ENCODE data around the gene SYT11.

SYT11 gene

DNA sequence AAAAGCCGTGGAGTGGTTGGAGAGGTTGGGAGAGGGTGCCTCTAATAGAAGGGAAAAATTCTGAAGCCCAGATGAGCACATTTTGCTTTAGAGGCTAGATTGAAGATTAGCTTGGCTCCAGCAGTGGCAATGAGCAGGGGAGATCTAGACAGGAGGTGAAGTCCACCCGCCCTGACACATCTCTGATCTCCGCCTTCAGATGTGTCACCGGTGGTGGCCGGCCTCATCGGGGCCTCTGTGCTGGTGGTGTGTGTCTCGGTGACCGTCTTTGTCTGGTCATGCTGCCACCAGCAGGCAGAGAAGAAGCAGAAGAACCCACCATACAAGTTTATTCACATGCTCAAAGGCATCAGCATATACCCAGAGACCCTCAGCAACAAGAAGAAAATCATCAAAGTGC, 8.4 kb downstream of the SYT11 start:
- Mint-ChIP-seq H3K27ac (no peak overlapping the region), H3K27me3 (ENCODE audit: low read depth) (no peaks in the 10 kb centered on the region), H3K9me3 (no peaks in the 10 kb centered on the region), H3K4me1 (peaks cover 23% of the 10 kb centered on the region), H3K4me3 (no peak overlapping the region), H3K36me3 (ENCODE audit: low read depth) (no peaks in the 10 kb centered on the region)
- TF ChIP-seq, protein P1, sequence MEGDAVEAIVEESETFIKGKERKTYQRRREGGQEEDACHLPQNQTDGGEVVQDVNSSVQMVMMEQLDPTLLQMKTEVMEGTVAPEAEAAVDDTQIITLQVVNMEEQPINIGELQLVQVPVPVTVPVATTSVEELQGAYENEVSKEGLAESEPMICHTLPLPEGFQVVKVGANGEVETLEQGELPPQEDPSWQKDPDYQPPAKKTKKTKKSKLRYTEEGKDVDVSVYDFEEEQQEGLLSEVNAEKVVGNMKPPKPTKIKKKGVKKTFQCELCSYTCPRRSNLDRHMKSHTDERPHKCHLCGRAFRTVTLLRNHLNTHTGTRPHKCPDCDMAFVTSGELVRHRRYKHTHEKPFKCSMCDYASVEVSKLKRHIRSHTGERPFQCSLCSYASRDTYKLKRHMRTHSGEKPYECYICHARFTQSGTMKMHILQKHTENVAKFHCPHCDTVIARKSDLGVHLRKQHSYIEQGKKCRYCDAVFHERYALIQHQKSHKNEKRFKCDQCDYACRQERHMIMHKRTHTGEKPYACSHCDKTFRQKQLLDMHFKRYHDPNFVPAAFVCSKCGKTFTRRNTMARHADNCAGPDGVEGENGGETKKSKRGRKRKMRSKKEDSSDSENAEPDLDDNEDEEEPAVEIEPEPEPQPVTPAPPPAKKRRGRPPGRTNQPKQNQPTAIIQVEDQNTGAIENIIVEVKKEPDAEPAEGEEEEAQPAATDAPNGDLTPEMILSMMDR (IDR thresholded peaks at IDR 0.05; ENCODE audit: unreplicated experiment in 3 of 3) = no peak

DNA sequence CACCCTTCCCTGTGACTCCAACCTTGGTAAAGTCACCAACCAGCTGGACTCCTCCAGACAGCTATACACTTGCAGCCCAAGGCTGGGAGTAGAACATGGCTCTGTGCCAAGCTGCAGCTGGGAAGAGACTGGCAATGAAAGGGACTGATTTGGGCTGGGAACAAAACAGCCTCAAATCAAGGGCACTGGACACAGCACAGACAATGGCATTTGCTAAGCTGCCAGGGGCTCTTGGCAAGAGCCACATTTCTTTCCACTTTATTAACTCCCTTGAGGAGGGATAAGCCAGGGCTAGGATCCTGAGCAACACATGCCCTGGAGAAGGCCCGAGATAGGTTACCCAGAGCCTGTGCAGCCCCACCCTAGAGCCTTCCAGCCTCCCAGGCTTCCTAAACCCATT, 12.0 kb downstream of the SYT11 start:
- Mint-ChIP-seq H3K9me3 (no peaks in the 10 kb centered on the region), H3K27ac (peak overlapping the region; percentile 12 to 43 (median 16)), H3K27me3 (ENCODE audit: low read depth) (no peaks in the 10 kb centered on the region), H3K4me1 (peaks cover 23% of the 10 kb centered on the region), H3K36me3 (ENCODE audit: low read depth) (no peaks in the 10 kb centered on the region), H3K4me3 (no peak overlapping the region)
- TF ChIP-seq, protein P1 (IDR thresholded peaks at IDR 0.05; ENCODE audit: unreplicated experiment in 3 of 3) = no peak

DNA sequence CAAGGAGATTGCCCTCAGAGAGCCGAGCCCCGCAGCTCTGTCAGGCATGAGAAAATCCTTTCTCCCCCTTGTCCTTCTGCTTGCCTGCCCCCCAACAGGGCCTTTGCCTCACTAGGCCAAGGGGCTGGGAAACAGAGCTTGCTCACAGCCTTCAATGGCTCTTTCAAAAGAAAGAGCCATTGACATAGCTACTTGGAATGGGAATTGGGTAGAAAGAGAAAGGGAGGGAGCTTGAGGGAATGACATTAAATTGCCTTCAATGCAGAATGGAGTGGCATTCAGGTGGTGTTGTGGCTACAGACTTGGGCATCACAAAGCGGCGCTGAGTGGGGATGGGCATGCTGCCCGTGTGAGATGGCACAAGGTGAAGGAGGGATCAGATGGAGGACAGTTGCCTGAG, 13.2 kb downstream of the SYT11 start:
- H3K36me3 Mint-ChIP-seq (ENCODE audit: low read depth) = no peaks in the 10 kb centered on the region
- H3K4me3 Mint-ChIP-seq = no peak overlapping the region
- peak overlapping the region in 1 of 3 experiments; percentile 43 for H3K27ac Mint-ChIP-seq
- TF ChIP-seq, protein P1 (IDR thresholded peaks at IDR 0.05; ENCODE audit: unreplicated experiment in 3 of 3) = no peak
- H3K27me3 Mint-ChIP-seq (ENCODE audit: low read depth) = no peaks in the 10 kb centered on the region
- H3K9me3 Mint-ChIP-seq = no peaks in the 10 kb centered on the region
- peaks cover 23% of the 10 kb centered on the region for H3K4me1 Mint-ChIP-seq

DNA sequence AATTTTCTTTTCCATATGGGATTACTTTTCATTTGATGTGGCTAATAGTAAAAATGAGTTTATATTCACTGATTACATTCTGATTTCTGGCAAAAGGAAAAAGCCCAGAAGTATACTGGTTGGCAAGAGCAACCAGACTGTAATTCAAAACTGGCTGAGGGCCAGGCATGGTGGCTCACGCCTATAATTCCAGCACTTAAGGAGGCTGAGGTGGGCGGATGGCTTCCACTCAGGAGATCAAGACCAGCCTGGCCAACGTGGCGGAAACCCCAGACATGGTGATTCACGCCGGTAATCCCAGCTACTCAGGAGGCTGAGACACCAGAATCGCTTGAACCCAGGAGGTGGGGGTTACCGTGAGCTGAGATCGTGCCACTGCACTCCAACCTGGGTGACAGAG, 14.5 kb downstream of the SYT11 start:
- H3K4me3 Mint-ChIP-seq = no peak overlapping the region
- no peak overlapping the region for H3K27ac Mint-ChIP-seq
- no peaks in the 10 kb centered on the region for H3K27me3 Mint-ChIP-seq (ENCODE audit: low read depth)
- TF ChIP-seq, protein P1 (IDR thresholded peaks at IDR 0.05; ENCODE audit: unreplicated experiment in 3 of 3) = no peak
- peaks cover 3% of the 10 kb centered on the region for H3K36me3 Mint-ChIP-seq (ENCODE audit: low read depth)
- H3K9me3 Mint-ChIP-seq = no peaks in the 10 kb centered on the region
- H3K4me1 Mint-ChIP-seq = peaks cover 23% of the 10 kb centered on the region

DNA sequence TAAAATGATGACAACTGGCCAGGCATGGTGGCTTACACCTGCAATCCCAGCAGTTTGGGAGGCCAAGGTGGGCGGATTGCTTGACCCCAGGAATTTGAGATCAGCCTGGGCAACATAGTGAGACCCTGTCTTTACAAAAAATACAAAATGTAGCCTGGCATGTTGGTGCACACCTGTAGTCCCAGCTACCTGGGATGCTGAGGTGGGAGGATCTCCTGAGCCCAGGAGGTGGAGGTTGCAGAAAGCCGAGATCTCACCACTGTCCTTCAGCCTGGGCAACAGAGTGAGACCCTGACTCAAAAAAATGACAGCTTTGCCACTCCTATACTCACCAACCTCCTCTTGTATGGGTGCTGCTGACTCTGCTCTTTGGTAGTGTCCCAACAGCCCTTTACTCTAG, 18.6 kb downstream of the SYT11 start:
- Mint-ChIP-seq H3K9me3 (no peaks in the 10 kb centered on the region), H3K27me3 (ENCODE audit: low read depth) (no peaks in the 10 kb centered on the region), H3K4me3 (no peak overlapping the region), H3K4me1 (no peaks in the 10 kb centered on the region), H3K27ac (no peak overlapping the region), H3K36me3 (ENCODE audit: low read depth) (peaks cover 3% of the 10 kb centered on the region)
- TF ChIP-seq, protein P1 (IDR thresholded peaks at IDR 0.05; ENCODE audit: unreplicated experiment in 3 of 3) = no peak

DNA sequence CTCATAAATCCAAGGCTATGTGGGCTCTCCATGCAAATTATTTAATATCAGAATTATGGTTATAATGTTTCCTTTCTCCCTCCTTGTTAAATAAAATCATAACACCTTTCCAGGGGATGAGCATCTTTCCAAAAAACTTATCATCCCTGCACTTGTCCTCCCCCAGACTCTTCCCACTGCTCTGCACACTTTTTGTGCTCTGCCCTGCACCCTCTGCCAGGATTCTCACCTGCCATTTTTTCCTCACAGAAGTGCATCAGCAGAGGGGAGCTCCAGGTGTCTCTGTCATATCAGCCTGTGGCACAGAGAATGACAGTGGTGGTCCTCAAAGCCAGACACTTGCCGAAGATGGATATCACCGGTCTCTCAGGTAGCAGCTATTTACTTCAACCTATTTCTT, 20.9 kb downstream of the SYT11 start:
- TF ChIP-seq, protein P1 (IDR thresholded peaks at IDR 0.05; ENCODE audit: unreplicated experiment in 3 of 3) = no peak
- Mint-ChIP-seq H3K4me3 (no peak overlapping the region), H3K9me3 (no peaks in the 10 kb centered on the region), H3K4me1 (peaks cover 14% of the 10 kb centered on the region), H3K27me3 (ENCODE audit: low read depth) (no peaks in the 10 kb centered on the region), H3K27ac (no peak overlapping the region), H3K36me3 (ENCODE audit: low read depth) (peaks cover 3% of the 10 kb centered on the region)

Data from nephron (organoid).